ENCODE data around the gene AEBP2. TPM values are rescaled to one million over a fixed set of nuclear protein-coding genes. Genes with fewer than 3 reads are reported as not detected.
"Not testable (repeated sequence)": the region's sequence is repeated elsewhere in the genome, so short reads cannot be mapped to it uniquely, and the experiment has no call there.

The AEBP2 gene
- total and polyA plus RNA-seq, 4 experiments from 2014 or later = 5.3 to 61.6 (median 36.9) TPM

DNA sequence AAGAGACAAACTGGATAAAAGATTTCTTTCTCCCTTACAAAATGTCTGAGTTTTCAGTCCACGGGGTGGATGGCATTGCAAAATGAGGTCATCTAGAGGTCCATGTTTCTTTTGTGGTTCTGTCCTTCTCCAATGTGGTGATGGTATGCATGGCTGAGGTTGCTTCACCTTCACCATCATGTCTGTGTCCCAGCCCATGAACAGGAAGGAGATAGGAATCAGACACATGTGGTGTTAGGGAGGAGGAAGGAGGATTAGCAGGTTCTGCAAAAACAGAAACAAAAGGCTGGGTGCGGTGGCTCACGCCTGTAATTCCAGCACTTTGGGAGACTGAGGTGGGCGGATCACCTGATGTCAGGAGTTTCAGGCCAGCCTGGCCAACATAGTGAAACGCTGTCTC lies 11.0 kb upstream of the AEBP2 start:
- Mint-ChIP-seq H3K4me1 (peaks cover 5 to 17% (median 10%) of the 10 kb centered on the region in 4 donors), H3K27ac (peak overlapping the region in 1 of 7 donors; percentile 39), H3K4me3 (peak overlapping the region in 1 of 8 donors; percentile 52), H3K9me3 (peaks cover 0 to 6% (median 0%) of the 10 kb centered on the region in 8 donors), H3K27me3 (no peaks in the 10 kb centered on the region), H3K36me3 (no peaks in the 10 kb centered on the region)
- H3K9me3 ChIP-seq (ENCODE audit: control insufficient read depth in 1 of 2, low read length in 2 of 2) = no peaks in the 10 kb centered on the region
- no peak for DNase-seq
- no peaks in the 10 kb centered on the region for H3K36me3 ChIP-seq (ENCODE audit: insufficient read depth, low read length)
- H3K27ac ChIP-seq (ENCODE audit: low read depth, low read length) = no peak overlapping the region
- POLR2A ChIA-PET (ENCODE audit: partially characterized antibody) = no interaction called here
- H3K27me3 ChIP-seq (ENCODE audit: insufficient read depth, low read length) = no peaks in the 10 kb centered on the region
- CTCF ChIA-PET (ENCODE audit: partially characterized antibody) = no interaction called here
- peaks cover 11% of the 10 kb centered on the region for H3K4me1 ChIP-seq (ENCODE audit: insufficient read depth, low read length)
- no peak overlapping the region for H3K4me3 ChIP-seq (ENCODE audit: low read length in 2 of 2)
- intact Hi-C loops (cut with micrococcal nuclease) = no loop called here

DNA sequence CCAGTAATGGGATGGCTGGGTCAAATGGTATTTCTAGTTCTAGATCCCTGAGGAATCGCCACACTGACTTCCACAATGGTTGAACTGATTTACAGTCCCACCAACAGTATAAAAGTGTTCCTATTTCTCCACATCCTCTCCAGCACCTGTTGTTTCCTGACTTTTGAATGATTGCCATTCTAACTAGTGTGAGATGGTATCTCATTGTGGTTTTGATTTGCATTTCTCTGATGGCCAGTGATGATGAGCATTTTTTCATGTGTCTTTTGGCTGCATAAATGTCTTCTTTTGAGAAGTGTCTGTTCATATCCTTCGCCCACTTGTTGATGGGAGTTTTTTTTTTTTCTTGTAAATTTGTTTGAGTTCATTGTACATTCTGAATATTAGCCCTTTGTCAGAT lies 9.8 kb upstream of the AEBP2 start:
- CTCF ChIA-PET (ENCODE audit: partially characterized antibody); POLR2A ChIA-PET (ENCODE audit: partially characterized antibody); H3K27ac Mint-ChIP-seq; H3K4me3 Mint-ChIP-seq; H3K9me3 Mint-ChIP-seq; intact Hi-C loops (cut with micrococcal nuclease); H3K36me3 ChIP-seq (ENCODE audit: insufficient read depth, low read length); H3K27me3 Mint-ChIP-seq; H3K4me3 ChIP-seq (ENCODE audit: low read length in 2 of 2); H3K27me3 ChIP-seq (ENCODE audit: insufficient read depth, low read length); H3K27ac ChIP-seq (ENCODE audit: low read depth, low read length); DNase-seq; H3K36me3 Mint-ChIP-seq; H3K9me3 ChIP-seq (ENCODE audit: control insufficient read depth in 1 of 2, low read length in 2 of 2): not testable (repeated sequence)
- peaks cover 6 to 20% (median 11%) of the 10 kb centered on the region in 4 donors for H3K4me1 Mint-ChIP-seq
- H3K4me1 ChIP-seq (ENCODE audit: insufficient read depth, low read length) = peaks cover 14% of the 10 kb centered on the region

DNA sequence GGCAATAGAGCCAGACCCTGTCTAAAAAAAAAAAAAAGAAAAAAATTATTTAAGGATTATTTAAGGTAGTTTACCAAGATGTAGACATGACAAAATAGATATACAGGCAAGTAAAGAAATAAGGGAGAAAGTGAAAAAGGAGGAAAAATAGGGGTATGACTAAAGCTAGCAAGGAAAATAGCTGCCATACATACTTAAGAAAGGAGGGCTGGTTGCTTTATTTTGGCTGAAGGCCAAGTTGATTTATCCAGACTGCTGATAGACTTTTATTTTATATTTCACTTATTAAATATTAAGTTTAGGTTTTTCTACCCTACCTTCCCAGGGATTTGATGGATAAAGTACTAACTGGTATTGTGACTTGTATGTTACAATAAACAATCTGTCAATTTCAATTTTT lies 8.3 kb upstream of the AEBP2 start:
- no peaks in the 10 kb centered on the region for H3K9me3 ChIP-seq (ENCODE audit: control insufficient read depth in 1 of 2, low read length in 2 of 2)
- no peaks in the 10 kb centered on the region for H3K27me3 ChIP-seq (ENCODE audit: insufficient read depth, low read length)
- intact Hi-C loops (cut with micrococcal nuclease) = no loop called here
- peaks cover 12 to 29% (median 15%) of the 10 kb centered on the region in 4 donors for H3K4me1 Mint-ChIP-seq
- H3K27me3 Mint-ChIP-seq = no peaks in the 10 kb centered on the region
- peaks cover 18% of the 10 kb centered on the region for H3K4me1 ChIP-seq (ENCODE audit: insufficient read depth, low read length)
- ChIA-PET POLR2A (ENCODE audit: partially characterized antibody) (no interaction called here), CTCF (ENCODE audit: partially characterized antibody) (no interaction called here)
- no peak for DNase-seq
- no peak overlapping the region for H3K4me3 ChIP-seq (ENCODE audit: low read length in 2 of 2)
- no peak overlapping the region for H3K27ac Mint-ChIP-seq
- H3K36me3 ChIP-seq (ENCODE audit: insufficient read depth, low read length) = no peaks in the 10 kb centered on the region
- peaks cover 0 to 6% (median 0%) of the 10 kb centered on the region in 8 donors for H3K9me3 Mint-ChIP-seq
- H3K36me3 Mint-ChIP-seq = no peaks in the 10 kb centered on the region
- no peak overlapping the region for H3K4me3 Mint-ChIP-seq
- no peak overlapping the region for H3K27ac ChIP-seq (ENCODE audit: low read depth, low read length)

DNA sequence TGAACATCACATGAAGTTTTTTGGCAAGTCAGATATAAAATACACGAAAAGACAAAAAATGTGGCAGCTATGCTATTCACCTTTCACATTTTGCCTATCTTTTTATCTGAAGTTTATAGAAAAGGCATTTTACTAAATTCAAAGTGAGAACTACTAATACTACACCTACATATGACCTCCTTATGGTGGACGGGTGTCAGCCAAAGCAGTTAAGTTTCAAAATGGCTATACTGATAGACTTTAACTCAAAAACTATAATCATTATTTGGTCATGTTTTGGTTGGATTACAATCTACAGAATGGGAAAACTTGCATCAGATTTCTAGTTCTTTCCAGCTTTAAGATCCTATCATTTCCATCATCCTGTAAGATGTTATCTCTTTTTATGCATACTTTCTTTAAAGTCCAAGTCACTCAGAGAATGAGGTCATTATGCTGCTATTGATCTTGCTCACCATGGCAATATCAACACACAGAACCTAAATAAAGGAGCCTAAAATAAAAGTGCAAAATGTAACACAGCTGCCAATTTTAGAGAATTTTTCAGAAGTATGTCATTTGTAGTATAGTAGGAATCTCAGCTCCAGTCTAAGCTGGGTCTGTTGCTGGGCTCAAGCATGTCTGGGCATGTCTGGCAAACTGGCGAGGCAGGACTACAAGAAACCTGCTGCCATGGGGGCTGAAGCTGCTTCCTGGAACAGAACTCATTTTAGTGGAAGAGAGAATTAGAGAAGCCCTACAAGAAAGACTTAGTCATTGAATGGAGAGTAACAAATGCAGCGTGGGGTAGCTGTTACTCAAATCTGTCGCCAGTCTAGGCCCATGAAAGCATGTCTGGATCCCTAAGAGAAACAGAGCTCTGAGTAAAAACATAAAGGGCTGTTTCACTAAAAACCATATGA lies 7.6 kb upstream of the AEBP2 start:
- no peak overlapping the region for H3K27ac ChIP-seq (ENCODE audit: low read depth, low read length)
- POLR2A ChIA-PET (ENCODE audit: partially characterized antibody) = no interaction called here
- no peaks in the 10 kb centered on the region for H3K36me3 ChIP-seq (ENCODE audit: insufficient read depth, low read length)

DNA sequence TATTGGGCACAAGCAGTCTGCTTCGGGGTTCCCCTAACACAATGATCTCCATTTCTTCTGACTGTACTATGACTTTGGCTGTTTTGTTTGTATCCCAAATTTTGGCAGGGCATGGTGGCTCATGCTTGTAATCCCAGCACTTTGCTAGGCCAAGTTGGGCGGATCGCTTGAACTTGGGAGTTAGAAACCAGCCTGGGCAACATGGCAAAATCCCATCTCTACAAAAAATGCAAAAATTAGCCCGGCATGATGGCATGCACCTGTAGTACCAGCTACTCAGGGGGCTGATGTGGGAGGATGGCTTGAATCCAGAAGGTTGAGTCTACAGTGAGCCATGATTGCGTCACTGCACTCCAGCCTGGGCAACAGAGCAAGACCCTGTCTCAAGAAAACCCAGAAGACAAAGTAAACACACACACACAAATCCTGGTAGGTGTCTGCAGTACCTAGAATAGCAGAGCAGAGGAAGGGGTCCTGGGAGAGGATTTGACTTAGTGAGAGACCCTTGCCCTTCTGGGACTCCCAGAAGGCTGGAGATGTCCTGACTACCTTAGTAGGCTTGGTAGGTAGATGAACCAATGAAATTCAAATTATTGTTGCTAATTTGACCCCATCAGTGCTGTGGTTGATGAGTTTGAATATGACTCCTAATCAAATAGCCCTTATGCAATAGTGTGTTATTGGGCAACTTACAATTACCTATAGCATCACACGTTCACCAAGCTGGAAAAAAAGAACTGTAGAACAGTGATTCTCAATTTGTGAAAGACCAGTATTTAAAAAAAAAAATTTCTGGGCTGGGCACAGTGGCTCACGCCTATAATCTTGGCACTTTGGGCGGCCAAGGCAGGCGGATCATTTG lies 6.8 kb upstream of the AEBP2 start:
- POLR2A ChIA-PET (ENCODE audit: partially characterized antibody) = no interaction called here
- Mint-ChIP-seq H3K4me1 (peaks cover 12 to 29% (median 16%) of the 10 kb centered on the region in 4 donors), H3K27me3 (no peaks in the 10 kb centered on the region), H3K27ac (peak overlapping the region in 5 of 7 donors; percentile 12 to 87 (median 67)), H3K36me3 (no peaks in the 10 kb centered on the region), H3K9me3 (peaks cover 0 to 6% (median 0%) of the 10 kb centered on the region in 8 donors), H3K4me3 (no peak overlapping the region)
- no peaks in the 10 kb centered on the region for H3K9me3 ChIP-seq (ENCODE audit: control insufficient read depth in 1 of 2, low read length in 2 of 2)
- no peak for DNase-seq
- intact Hi-C loops (cut with micrococcal nuclease) = no loop called here
- no peak overlapping the region for H3K27ac ChIP-seq (ENCODE audit: low read depth, low read length)
- H3K4me1 ChIP-seq (ENCODE audit: insufficient read depth, low read length) = peaks cover 18% of the 10 kb centered on the region
- CTCF ChIA-PET (ENCODE audit: partially characterized antibody) = interaction anchor here (0.6 kb wide), 2 partner anchors 12 to 305 kb away, joined by 4 to 5 read pairs; no protein-coding TSS in a partner anchor
- H3K36me3 ChIP-seq (ENCODE audit: insufficient read depth, low read length) = no peaks in the 10 kb centered on the region
- H3K4me3 ChIP-seq (ENCODE audit: low read length in 2 of 2) = no peak overlapping the region
- no peaks in the 10 kb centered on the region for H3K27me3 ChIP-seq (ENCODE audit: insufficient read depth, low read length)

More for the DNA sequence above, 7.6 kb upstream of the AEBP2 start:
- peaks cover 12 to 29% (median 15%) of the 10 kb centered on the region in 4 donors for H3K4me1 Mint-ChIP-seq
- H3K36me3 Mint-ChIP-seq = no peaks in the 10 kb centered on the region
- no peaks in the 10 kb centered on the region for H3K27me3 Mint-ChIP-seq
- no peak overlapping the region for H3K4me3 ChIP-seq (ENCODE audit: low read length in 2 of 2)
- peaks cover 0 to 6% (median 0%) of the 10 kb centered on the region in 8 donors for H3K9me3 Mint-ChIP-seq
- H3K27ac Mint-ChIP-seq = peak overlapping the region in 6 of 7 donors; percentile 12 to 87 (median 77)
- H3K4me3 Mint-ChIP-seq = peak overlapping the region in 3 of 8 donors; percentile 8 to 29 (median 11)
- DNase-seq = peak in 1 of 5 donors; percentile 11
- CTCF ChIA-PET (ENCODE audit: partially characterized antibody) = interaction anchor here (0.6 kb wide), 2 partner anchors 12 to 304 kb away, joined by 4 to 5 read pairs; no protein-coding TSS in a partner anchor
- no peaks in the 10 kb centered on the region for H3K9me3 ChIP-seq (ENCODE audit: control insufficient read depth in 1 of 2, low read length in 2 of 2)
- peaks cover 18% of the 10 kb centered on the region for H3K4me1 ChIP-seq (ENCODE audit: insufficient read depth, low read length)
- no peaks in the 10 kb centered on the region for H3K27me3 ChIP-seq (ENCODE audit: insufficient read depth, low read length)
- intact Hi-C loops (cut with micrococcal nuclease) = no loop called here

DNA sequence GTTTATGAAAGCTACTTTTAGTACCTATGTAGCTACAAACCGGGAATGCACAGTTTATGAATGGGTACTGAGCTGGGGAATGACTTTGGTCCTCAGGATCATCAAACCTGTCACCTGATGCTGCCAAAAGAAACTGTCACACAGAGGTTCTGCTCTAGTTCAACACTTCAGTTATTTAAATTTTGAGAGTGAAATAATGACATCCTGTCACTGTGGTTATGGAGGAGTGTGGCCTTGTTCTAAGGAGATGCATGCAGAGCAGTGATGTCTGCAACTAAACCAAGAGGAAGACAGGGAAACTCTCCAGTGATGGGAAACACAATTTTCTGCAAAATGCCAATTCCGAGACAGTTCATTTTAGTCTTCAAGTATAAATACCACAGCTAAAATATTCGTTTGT lies 4.8 kb upstream of the AEBP2 start:
- H3K9me3 ChIP-seq (ENCODE audit: control insufficient read depth in 1 of 2, low read length in 2 of 2) = no peaks in the 10 kb centered on the region
- H3K27me3 ChIP-seq (ENCODE audit: insufficient read depth, low read length) = no peaks in the 10 kb centered on the region
- Mint-ChIP-seq H3K9me3 (peaks cover 0 to 5% (median 0%) of the 10 kb centered on the region in 8 donors), H3K4me1 (peaks cover 10 to 23% (median 14%) of the 10 kb centered on the region in 4 donors), H3K27me3 (no peaks in the 10 kb centered on the region), H3K4me3 (no peak overlapping the region), H3K36me3 (peaks cover 0 to 2% of the 10 kb centered on the region in 2 donors), H3K27ac (peak overlapping the region in 4 of 7 donors; percentile 10 to 77 (median 22))
- H3K27ac ChIP-seq (ENCODE audit: low read depth, low read length) = no peak overlapping the region
- intact Hi-C loops (cut with micrococcal nuclease) = no loop called here
- no peaks in the 10 kb centered on the region for H3K36me3 ChIP-seq (ENCODE audit: insufficient read depth, low read length)
- CTCF ChIA-PET (ENCODE audit: partially characterized antibody) = interaction anchor here (0.5 kb wide), 1 partner anchor 17 kb away, joined by 3 read pairs; no protein-coding TSS in a partner anchor
- POLR2A ChIA-PET (ENCODE audit: partially characterized antibody) = no interaction called here
- H3K4me1 ChIP-seq (ENCODE audit: insufficient read depth, low read length) = peaks cover 18% of the 10 kb centered on the region
- DNase-seq = no peak
- H3K4me3 ChIP-seq (ENCODE audit: low read length in 2 of 2) = no peak overlapping the region
